ENCODE results near the gene CEP131.
"Not testable (repeated sequence)": the region's sequence is repeated elsewhere in the genome, so short reads cannot be mapped to it uniquely, and the experiment has no call there.

The CEP131 gene

DNA sequence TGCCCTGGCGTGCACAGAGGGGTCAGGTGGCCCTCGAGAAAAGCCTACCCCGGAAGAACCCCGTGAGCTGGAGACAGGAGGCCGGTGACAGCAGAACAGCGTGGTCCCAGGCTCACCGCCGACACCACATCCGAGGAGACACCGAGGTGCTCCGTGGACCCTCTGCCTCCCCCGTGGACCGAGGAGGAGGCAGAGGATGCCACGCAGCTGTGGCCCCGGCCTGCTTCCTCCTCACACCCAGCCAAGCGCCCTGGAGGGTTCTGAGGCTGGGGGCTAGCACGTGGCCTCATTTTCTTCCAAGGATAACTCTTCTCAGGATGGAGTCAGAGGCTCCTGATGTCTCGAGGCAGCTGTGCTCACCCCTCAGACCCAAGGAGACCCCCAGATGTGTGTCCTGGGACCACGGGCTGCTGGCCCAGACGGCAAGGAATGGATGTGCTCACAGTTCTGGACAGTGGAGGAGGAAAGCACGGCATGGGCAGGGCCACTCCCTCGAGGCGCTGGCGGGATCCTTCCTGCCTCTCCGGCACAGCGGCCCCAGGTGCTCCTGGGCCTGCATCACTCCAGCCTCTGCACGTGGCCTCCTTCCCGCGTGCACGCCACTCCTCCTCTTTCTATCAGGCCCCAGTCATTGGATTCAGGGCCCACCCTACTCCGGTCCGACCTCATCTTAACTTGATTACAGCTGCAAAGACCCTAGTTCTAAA, 61.9 kb downstream of the CEP131 start:
- Histone ChIP-seq H3K27ac (ENCODE audit: low read length) (no peak overlapping the region), H3K36me3 (ENCODE audit: control insufficient read depth in 1 of 2, insufficient read depth in 2 of 2, low read length in 2 of 2) (no peaks in the 10 kb centered on the region), H3K4me3 (ENCODE audit: low read depth in 1 of 2, low read length in 2 of 2) (no peak overlapping the region), H3K27me3 (ENCODE audit: low read depth, low read length) (no peaks in the 10 kb centered on the region), H3K4me1 (ENCODE audit: control insufficient read depth in 1 of 2, insufficient read depth in 2 of 2, low read length in 2 of 2) (peaks cover 0 to 18% of the 10 kb centered on the region in 2 donors), H3K9me3 (ENCODE audit: control insufficient read depth in 1 of 2, low read length in 2 of 2) (no peaks in the 10 kb centered on the region)

DNA sequence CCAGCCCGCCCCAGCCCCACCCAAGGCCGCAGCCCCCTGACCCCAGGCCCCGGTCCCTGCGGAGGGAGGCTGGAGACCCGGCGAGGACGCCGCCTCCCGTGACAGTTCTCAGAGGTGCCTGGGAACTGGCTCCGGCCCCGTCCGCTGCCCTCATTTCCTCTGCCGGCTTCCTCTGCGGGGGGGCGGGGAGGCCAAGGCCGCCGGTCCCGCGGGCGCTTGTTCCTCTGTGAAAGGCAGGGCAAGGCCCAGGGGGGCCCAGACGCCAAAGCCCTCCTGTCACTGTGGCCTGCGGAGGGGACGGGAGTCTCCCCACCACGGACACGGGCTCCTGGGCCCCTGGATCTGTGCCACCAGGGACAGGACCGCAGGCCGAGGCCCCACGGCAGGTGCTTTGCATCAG, 62.5 kb downstream of the CEP131 start:
- no peaks in the 10 kb centered on the region for H3K27me3 ChIP-seq (ENCODE audit: low read depth, low read length)
- H3K36me3 ChIP-seq (ENCODE audit: control insufficient read depth in 1 of 2, insufficient read depth in 2 of 2, low read length in 2 of 2), result no peaks in the 10 kb centered on the region
- peak overlapping the region in 1 of 2 donors; percentile 44 for H3K4me3 ChIP-seq (ENCODE audit: low read depth in 1 of 2, low read length in 2 of 2)
- no peaks in the 10 kb centered on the region for H3K9me3 ChIP-seq (ENCODE audit: control insufficient read depth in 1 of 2, low read length in 2 of 2)
- no peak overlapping the region for H3K27ac ChIP-seq (ENCODE audit: low read length)
- H3K4me1 ChIP-seq (ENCODE audit: control insufficient read depth in 1 of 2, insufficient read depth in 2 of 2, low read length in 2 of 2), result peaks cover 0 to 14% of the 10 kb centered on the region in 2 donors

DNA sequence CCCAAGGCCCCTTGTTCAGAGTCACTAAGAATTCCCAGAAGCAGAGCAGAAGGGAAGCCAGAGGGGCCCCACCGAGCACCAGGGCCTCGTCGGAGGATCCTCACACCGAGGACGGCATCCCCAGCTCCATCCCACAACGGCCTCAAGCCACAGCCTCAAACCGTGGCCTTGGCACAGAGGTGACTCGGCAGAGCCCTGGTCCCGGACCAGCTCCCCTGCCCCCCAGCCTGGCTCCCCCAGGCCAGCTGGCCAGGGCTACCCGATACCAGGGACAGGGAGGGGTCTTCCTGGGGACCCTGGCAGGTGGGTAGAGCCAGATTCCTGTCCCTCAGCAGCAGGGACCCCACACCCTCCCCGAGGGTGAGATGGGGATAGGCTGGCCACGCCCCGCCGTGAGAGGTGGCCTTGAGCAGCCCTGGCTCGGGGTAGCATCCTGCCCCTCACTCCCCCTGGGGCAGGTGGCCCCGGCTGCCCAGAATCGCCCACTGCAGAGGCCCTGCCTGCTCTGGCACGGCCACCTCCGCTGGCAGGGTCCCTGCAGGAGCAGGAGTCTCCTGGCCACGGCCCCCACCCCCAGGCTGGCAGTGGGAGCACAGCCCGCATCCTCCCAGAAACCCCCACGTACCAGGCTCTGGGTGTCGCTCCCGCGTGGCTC, 63.0 kb downstream of the CEP131 start:
- Histone ChIP-seq H3K4me1 (ENCODE audit: control insufficient read depth in 1 of 2, insufficient read depth in 2 of 2, low read length in 2 of 2) (peaks cover 0 to 10% of the 10 kb centered on the region in 2 donors), H3K27me3 (ENCODE audit: low read depth, low read length) (no peaks in the 10 kb centered on the region), H3K9me3 (ENCODE audit: control insufficient read depth in 1 of 2, low read length in 2 of 2) (no peaks in the 10 kb centered on the region), H3K27ac (ENCODE audit: low read length) (no peak overlapping the region), H3K4me3 (ENCODE audit: low read depth in 1 of 2, low read length in 2 of 2) (peak overlapping the region in 1 of 2 donors; percentile 44), H3K36me3 (ENCODE audit: control insufficient read depth in 1 of 2, insufficient read depth in 2 of 2, low read length in 2 of 2) (no peaks in the 10 kb centered on the region)

DNA sequence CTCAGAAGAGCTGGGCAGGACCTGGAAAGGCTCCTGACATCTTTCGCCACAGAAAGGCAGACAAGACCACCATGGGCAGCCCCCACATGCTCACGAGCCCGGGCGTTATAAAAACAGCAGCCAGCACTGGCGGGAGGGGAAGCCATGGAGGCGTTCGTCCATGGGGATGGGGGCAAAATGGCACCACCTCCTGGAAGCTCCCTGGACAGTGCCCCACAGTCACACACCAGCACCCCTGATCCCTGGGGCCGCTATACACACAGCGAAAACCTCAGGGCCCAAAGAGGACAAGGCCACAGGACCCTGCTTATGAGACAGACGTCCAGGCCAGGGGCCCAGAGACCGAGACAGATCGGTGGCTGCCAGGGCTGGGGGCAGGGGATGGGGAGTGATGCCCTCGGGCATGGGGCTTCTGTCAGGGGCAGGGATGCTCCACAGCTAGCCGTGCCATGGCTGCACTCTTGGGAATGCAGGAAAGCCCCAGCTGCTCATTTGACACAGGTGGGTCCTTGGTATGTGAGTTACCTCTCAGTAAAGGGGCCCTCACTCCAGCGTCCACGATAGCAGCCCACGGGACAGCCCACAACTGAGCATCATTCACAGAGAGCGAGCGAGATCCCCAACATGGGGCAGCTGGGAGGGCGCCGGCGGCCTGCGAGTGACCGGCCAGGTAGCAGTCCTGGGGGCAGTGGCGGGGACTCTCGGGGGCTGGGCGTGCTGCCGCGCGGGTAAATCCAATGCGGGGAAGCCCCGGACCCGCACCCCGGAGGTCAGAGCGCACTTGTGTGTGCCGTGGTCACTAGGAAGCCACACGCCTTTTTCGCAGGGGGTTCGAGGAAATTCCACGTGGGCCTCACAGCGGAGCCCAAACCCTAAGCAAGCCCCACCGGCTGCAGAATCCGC, 63.8 kb downstream of the CEP131 start:
- Histone ChIP-seq H3K27ac (ENCODE audit: low read length) (no peak overlapping the region), H3K4me1 (ENCODE audit: control insufficient read depth in 1 of 2, insufficient read depth in 2 of 2, low read length in 2 of 2) (peaks cover 0 to 2% of the 10 kb centered on the region in 2 donors), H3K27me3 (ENCODE audit: low read depth, low read length) (no peaks in the 10 kb centered on the region), H3K36me3 (ENCODE audit: control insufficient read depth in 1 of 2, insufficient read depth in 2 of 2, low read length in 2 of 2) (no peaks in the 10 kb centered on the region), H3K9me3 (ENCODE audit: control insufficient read depth in 1 of 2, low read length in 2 of 2) (no peaks in the 10 kb centered on the region), H3K4me3 (ENCODE audit: low read depth in 1 of 2, low read length in 2 of 2) (peak overlapping the region in 1 of 2 donors; percentile 44)

DNA sequence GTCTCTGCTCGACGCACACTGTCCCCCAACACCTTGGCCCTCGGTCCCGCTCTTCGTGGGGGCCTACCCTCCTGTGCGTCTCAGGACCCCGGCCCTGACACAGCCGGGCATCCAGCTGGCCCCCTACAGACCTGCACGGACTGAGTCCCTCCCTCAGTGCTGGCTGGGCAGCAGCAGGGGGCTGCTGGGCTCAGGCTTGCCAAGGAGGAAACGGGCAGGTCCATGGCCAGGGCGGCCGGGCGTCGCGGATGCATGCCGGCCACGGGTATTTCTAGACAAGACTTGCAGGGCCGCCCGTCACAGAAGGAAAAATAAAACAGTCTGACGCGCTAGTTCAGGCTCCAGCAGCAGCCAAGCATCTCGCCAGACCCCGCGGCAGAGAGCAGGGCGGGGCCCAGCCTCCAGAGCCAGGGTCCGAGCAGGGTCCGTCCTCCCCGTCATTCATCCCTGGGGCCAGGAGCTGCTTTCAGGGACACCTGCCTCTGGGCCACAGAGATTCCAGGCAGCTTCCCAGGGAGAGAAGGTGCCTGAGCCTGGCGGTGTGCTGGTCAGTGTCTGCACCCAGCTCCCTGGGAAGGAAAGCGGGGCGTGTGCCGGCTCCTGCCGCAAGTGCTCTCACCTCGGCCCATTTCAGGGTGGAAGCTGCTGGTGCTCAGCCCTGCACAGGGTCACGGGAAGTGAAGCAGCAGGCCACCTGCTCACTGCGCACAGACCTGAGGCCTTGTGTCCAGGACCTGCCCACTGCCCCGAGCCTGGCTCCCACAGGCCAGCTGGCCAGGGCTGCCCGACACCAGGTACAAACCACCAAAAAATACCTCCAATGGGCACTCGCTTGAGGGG, 64.7 kb downstream of the CEP131 start:
- Histone ChIP-seq H3K27me3 (ENCODE audit: low read depth, low read length) (no peaks in the 10 kb centered on the region), H3K4me1 (ENCODE audit: control insufficient read depth in 1 of 2, insufficient read depth in 2 of 2, low read length in 2 of 2) (no peaks in the 10 kb centered on the region), H3K36me3 (ENCODE audit: control insufficient read depth in 1 of 2, insufficient read depth in 2 of 2, low read length in 2 of 2) (no peaks in the 10 kb centered on the region), H3K27ac (ENCODE audit: low read length) (no peak overlapping the region), H3K4me3 (ENCODE audit: low read depth in 1 of 2, low read length in 2 of 2) (no peak overlapping the region), H3K9me3 (ENCODE audit: control insufficient read depth in 1 of 2, low read length in 2 of 2) (no peaks in the 10 kb centered on the region)

DNA sequence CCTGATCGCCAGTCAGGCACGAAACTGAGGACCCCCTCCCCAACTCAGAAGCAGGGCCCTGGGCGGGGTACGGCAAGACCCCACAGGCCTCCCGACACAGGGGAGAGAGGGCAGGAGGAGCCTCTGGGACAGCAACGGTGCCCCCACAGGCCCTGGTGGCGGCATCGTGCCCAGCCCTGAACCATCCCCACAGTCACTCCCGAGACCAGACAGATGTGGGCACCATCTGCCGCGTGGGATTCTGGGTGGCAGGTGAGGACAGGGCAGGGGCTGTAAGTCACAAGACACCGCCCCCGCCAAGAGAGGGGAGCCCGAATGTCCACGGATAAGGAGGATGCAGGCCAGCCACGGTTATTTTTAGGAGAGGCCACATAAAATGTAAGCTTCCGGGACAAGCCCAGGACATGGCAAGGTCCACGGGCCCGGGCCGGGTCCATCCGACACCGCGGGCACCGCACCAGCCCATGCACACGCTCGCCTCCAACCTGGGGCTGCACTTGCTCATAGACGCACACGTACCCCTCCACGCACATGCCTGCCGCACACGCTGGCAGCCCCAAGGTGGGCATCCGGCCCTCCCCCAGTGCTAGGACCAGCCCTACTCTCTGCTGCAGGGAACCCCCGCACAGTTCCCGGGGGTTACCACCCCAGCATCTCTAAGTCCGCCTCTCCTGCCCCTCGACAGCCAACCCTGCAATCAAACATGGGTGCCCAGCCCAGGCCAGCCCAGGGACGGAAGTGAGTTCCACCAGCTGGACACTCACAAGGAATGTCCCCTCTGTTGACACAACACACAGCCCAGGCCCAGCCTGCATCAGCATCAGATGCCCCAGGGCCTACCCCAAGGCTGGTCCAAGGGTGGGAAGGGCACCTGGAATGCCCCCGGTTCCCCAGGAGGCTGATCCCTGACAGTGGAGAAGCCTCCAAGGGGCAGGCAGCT, 65.6 kb downstream of the CEP131 start:
- Histone ChIP-seq H3K36me3 (ENCODE audit: control insufficient read depth in 1 of 2, insufficient read depth in 2 of 2, low read length in 2 of 2) (no peaks in the 10 kb centered on the region), H3K4me1 (ENCODE audit: control insufficient read depth in 1 of 2, insufficient read depth in 2 of 2, low read length in 2 of 2) (no peaks in the 10 kb centered on the region), H3K27ac (ENCODE audit: low read length) (no peak overlapping the region), H3K27me3 (ENCODE audit: low read depth, low read length) (no peaks in the 10 kb centered on the region), H3K9me3 (ENCODE audit: control insufficient read depth in 1 of 2, low read length in 2 of 2) (no peaks in the 10 kb centered on the region), H3K4me3 (ENCODE audit: low read depth in 1 of 2, low read length in 2 of 2) (no peak overlapping the region)

DNA sequence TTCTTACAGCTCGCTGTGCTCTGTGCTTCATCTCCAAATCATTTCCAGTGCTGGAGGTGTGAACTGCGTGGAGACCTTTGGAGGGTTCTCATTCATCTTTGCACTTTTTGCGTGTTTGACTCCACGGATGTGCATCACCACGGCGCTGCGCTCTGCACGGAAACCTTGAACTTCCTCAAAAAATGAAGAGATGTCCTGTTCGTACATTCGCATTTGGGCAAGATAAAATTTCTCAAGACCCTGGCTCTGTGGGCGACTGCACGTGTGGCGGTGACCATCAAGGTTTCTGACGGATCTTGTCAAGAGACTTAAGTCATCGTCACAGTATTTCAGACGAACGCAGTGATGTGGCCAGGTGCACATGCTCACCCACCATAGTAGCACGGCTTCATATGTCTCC, 67.8 kb downstream of the CEP131 start:
- Histone ChIP-seq H3K36me3 (ENCODE audit: control insufficient read depth in 1 of 2, insufficient read depth in 2 of 2, low read length in 2 of 2) (no peaks in the 10 kb centered on the region), H3K27me3 (ENCODE audit: low read depth, low read length) (no peaks in the 10 kb centered on the region), H3K27ac (ENCODE audit: low read length) (no peak overlapping the region), H3K4me1 (ENCODE audit: control insufficient read depth in 1 of 2, insufficient read depth in 2 of 2, low read length in 2 of 2) (no peaks in the 10 kb centered on the region), H3K9me3 (ENCODE audit: control insufficient read depth in 1 of 2, low read length in 2 of 2) (no peaks in the 10 kb centered on the region), H3K4me3 (ENCODE audit: low read depth in 1 of 2, low read length in 2 of 2) (no peak overlapping the region)

DNA sequence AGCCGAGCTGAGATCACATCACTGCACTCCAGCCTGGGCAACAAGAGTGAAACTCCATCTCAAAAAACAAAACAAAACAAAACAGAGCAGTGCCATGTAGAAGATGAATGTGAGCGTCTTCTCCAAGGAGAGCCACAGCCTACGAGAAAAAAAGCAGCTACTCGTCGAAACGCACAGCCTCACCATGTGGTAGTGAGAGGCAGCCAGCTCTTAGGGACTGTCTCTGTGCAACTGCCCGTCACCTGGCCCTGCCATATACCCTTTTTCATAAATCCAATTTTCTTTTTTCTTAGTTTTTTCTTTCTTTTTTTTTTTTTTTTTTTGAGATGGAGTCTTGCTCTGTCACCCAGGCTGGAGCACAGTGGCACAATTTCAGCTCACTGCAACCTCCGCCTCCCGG, 68.7 kb downstream of the CEP131 start:
- not testable (repeated sequence) for H3K4me1 ChIP-seq (ENCODE audit: control insufficient read depth in 1 of 2, insufficient read depth in 2 of 2, low read length in 2 of 2); H3K36me3 ChIP-seq (ENCODE audit: control insufficient read depth in 1 of 2, insufficient read depth in 2 of 2, low read length in 2 of 2); H3K4me3 ChIP-seq (ENCODE audit: low read depth in 1 of 2, low read length in 2 of 2); H3K27me3 ChIP-seq (ENCODE audit: low read depth, low read length); H3K27ac ChIP-seq (ENCODE audit: low read length); H3K9me3 ChIP-seq (ENCODE audit: control insufficient read depth in 1 of 2, low read length in 2 of 2)

DNA sequence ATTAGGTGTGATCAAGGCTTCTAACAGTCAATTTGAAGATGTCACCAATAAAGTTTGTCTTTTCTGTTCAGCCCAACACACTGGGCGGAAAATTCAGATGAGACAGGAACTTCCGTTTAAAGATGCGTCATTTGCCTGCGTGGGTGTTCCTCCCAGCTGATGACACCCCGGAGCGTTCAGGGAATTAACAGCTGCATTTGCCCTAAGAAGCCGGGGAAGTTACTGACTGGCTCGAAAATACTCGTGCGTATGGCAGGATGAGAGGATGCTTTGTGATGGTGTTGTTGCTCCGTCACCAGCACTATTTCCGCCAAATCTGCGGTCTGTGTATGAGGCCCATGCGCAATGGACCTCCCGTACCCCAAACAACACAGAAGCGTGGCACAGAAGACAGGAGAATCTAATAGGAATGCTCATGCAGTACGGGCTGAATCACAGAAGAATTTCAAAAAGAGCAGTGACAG, 69.4 kb downstream of the CEP131 start:
- Histone ChIP-seq H3K4me3 (ENCODE audit: low read depth in 1 of 2, low read length in 2 of 2) (no peak overlapping the region), H3K27me3 (ENCODE audit: low read depth, low read length) (no peaks in the 10 kb centered on the region), H3K27ac (ENCODE audit: low read length) (no peak overlapping the region), H3K36me3 (ENCODE audit: control insufficient read depth in 1 of 2, insufficient read depth in 2 of 2, low read length in 2 of 2) (no peaks in the 10 kb centered on the region), H3K9me3 (ENCODE audit: control insufficient read depth in 1 of 2, low read length in 2 of 2) (no peaks in the 10 kb centered on the region), H3K4me1 (ENCODE audit: control insufficient read depth in 1 of 2, insufficient read depth in 2 of 2, low read length in 2 of 2) (no peaks in the 10 kb centered on the region)

DNA sequence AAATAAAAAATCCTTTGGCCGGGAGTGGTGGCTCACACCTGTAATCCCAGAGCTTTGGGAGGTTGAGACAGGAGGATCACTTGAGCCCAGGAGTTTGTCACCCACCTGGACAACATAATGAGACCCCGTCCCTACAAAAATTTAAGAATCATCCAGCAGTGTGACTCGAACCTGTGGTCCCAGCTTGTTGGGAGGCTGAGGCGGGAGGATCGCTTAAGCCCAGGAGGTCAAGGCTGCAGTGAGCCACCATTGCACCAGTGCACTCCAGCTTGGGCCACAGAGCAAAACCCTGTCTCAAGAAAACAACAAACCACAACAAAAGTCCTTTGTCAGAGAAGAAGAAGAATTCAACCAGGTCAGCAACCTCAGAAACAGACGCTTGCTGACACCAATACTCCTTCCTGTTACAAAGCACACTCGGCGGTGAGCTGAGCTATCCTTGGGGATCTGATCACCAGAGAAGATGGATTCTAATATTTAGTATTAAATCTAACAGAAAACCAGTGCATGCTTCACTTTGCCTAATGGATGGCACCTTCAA, 70.4 kb downstream of the CEP131 start:
- H3K36me3 ChIP-seq (ENCODE audit: control insufficient read depth in 1 of 2, insufficient read depth in 2 of 2, low read length in 2 of 2), result no peaks in the 10 kb centered on the region
- H3K27ac ChIP-seq (ENCODE audit: low read length), result no peak overlapping the region
- no peaks in the 10 kb centered on the region for H3K4me1 ChIP-seq (ENCODE audit: control insufficient read depth in 1 of 2, insufficient read depth in 2 of 2, low read length in 2 of 2)
- H3K4me3 ChIP-seq (ENCODE audit: low read depth in 1 of 2, low read length in 2 of 2), result no peak overlapping the region
- no peaks in the 10 kb centered on the region for H3K27me3 ChIP-seq (ENCODE audit: low read depth, low read length)
- no peaks in the 10 kb centered on the region for H3K9me3 ChIP-seq (ENCODE audit: control insufficient read depth in 1 of 2, low read length in 2 of 2)

Data from muscle layer of duodenum (tissue), 2 donors.